Measurements from ENCODE around the gene EGR4. TPM values are rescaled to one million over a fixed set of nuclear protein-coding genes. Genes with fewer than 3 reads are reported as not detected.

EGR4 gene
- total RNA-seq, 1 donor from 2014 or later: not detected

DNA sequence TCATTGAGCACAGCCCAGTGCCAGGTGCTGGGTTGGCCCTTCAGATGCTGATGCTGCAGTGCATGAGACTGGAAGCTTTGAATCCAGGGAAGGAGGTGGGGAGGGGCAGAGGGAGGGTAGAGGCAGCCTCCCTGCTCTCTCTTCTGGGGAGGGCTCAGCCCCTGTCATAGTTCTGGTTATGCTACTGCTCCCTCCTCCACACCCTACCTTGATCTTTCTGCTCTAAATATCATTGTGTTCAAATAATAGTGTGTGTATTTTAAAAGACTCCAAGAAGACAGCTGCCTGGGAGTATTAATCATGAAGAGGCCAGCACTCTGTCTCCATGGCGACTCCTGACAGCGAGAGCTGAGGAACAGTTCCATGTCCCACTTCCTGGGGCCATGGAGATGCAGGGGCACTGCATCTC, 3.8 kb upstream of the EGR4 start:
- no peak overlapping the region for H3K4me2 ChIP-seq (ENCODE audit: low read length)
- H3K4me1 Mint-ChIP-seq (ENCODE audit: low read depth, unreplicated experiment): peaks cover 6% of the 10 kb centered on the region
- H3K9ac ChIP-seq (ENCODE audit: low read length): no peak overlapping the region
- no peaks in the 10 kb centered on the region for H3K36me3 Mint-ChIP-seq (ENCODE audit: low read depth, unreplicated experiment)
- peaks cover 60% of the 10 kb centered on the region for H3K27me3 ChIP-seq (ENCODE audit: insufficient read depth, low read length)
- H3K9me3 Mint-ChIP-seq (ENCODE audit: unreplicated experiment): no peaks in the 10 kb centered on the region
- no peak overlapping the region for H3K27ac ChIP-seq (ENCODE audit: low read depth, low read length)
- DNase-seq (ENCODE audit: low read depth): no peak
- no peaks in the 10 kb centered on the region for H3K79me2 ChIP-seq (ENCODE audit: insufficient read depth, low read length)
- H3K9me3 ChIP-seq (ENCODE audit: insufficient read depth, low read depth, low read length): no peaks in the 10 kb centered on the region
- H3K4me3 Mint-ChIP-seq (ENCODE audit: unreplicated experiment): no peak overlapping the region
- H3K27ac Mint-ChIP-seq (ENCODE audit: unreplicated experiment): no peak overlapping the region
- peaks cover 61% of the 10 kb centered on the region for H3K27me3 Mint-ChIP-seq (ENCODE audit: low read depth, unreplicated experiment)
- no peaks in the 10 kb centered on the region for H4K20me1 ChIP-seq (ENCODE audit: insufficient read depth, low read length)
- no peak for FAIRE-seq
- TF ChIP-seq, protein P1, sequence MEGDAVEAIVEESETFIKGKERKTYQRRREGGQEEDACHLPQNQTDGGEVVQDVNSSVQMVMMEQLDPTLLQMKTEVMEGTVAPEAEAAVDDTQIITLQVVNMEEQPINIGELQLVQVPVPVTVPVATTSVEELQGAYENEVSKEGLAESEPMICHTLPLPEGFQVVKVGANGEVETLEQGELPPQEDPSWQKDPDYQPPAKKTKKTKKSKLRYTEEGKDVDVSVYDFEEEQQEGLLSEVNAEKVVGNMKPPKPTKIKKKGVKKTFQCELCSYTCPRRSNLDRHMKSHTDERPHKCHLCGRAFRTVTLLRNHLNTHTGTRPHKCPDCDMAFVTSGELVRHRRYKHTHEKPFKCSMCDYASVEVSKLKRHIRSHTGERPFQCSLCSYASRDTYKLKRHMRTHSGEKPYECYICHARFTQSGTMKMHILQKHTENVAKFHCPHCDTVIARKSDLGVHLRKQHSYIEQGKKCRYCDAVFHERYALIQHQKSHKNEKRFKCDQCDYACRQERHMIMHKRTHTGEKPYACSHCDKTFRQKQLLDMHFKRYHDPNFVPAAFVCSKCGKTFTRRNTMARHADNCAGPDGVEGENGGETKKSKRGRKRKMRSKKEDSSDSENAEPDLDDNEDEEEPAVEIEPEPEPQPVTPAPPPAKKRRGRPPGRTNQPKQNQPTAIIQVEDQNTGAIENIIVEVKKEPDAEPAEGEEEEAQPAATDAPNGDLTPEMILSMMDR (IDR thresholded peaks at IDR 0.05; ENCODE audit: insufficient read depth, low read depth, low read length): no peak
- no peak for TF ChIP-seq EZH2 (IDR thresholded peaks at IDR 0.05; ENCODE audit: insufficient read depth, low read length)
- no peak overlapping the region for H2AFZ ChIP-seq (ENCODE audit: low read depth, low read length)
- no peaks in the 10 kb centered on the region for H3K36me3 ChIP-seq (ENCODE audit: insufficient read depth, low read length)
- no peak overlapping the region for H3K4me3 ChIP-seq (ENCODE audit: insufficient read depth, low read depth, low read length)
- H3K4me1 ChIP-seq (ENCODE audit: insufficient read depth, low read length): peaks cover 3% of the 10 kb centered on the region

DNA sequence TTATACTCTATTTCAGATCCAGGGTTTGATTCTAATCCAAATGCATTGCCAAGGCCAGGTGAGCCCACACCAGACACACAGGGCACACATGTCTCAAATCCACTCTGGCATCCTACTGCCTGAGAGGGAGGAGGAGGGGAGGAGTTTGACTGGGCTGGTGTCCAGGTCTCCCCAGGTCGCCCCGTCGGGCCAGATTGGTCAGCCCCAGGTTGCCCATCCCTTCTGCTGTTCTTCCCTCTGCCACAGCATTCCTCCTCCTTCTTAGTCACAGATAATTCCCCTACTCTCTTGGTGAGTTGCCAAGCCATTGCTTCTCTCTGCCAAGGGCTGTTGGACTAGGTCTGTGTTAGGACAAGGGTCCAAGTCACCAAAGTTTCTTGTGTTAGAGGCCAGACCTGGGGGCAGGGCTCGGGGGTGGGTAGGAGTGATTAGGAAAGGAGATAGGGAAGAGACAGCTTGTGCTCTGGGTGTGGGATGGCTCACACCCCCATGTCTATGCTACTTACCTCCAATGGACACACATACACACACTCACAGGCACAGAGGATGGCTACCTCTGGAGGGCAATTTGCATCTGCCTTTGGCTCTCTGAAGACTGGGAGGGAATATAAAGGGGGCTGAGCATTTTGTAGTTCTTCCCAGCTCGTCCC, 2.5 kb upstream of the EGR4 start:
- Mint-ChIP-seq H3K36me3 (ENCODE audit: low read depth, unreplicated experiment) (no peaks in the 10 kb centered on the region), H3K27ac (ENCODE audit: unreplicated experiment) (no peak overlapping the region), H3K27me3 (ENCODE audit: low read depth, unreplicated experiment) (peaks cover 65% of the 10 kb centered on the region), H3K4me3 (ENCODE audit: unreplicated experiment) (no peak overlapping the region), H3K4me1 (ENCODE audit: low read depth, unreplicated experiment) (peaks cover 7% of the 10 kb centered on the region), H3K9me3 (ENCODE audit: unreplicated experiment) (no peaks in the 10 kb centered on the region)
- H3K4me1 ChIP-seq (ENCODE audit: insufficient read depth, low read length): peaks cover 7% of the 10 kb centered on the region
- H3K27me3 ChIP-seq (ENCODE audit: insufficient read depth, low read length): peaks cover 71% of the 10 kb centered on the region
- H3K79me2 ChIP-seq (ENCODE audit: insufficient read depth, low read length): no peaks in the 10 kb centered on the region
- DNase-seq (ENCODE audit: low read depth) (no peak), FAIRE-seq (no peak)
- H2AFZ ChIP-seq (ENCODE audit: low read depth, low read length): no peak overlapping the region
- H3K27ac ChIP-seq (ENCODE audit: low read depth, low read length): no peak overlapping the region
- no peaks in the 10 kb centered on the region for H3K36me3 ChIP-seq (ENCODE audit: insufficient read depth, low read length)
- no peak overlapping the region for H3K9ac ChIP-seq (ENCODE audit: low read length)
- H4K20me1 ChIP-seq (ENCODE audit: insufficient read depth, low read length): peaks cover under 1% of the 10 kb centered on the region
- H3K4me2 ChIP-seq (ENCODE audit: low read length): no peak overlapping the region
- TF ChIP-seq, protein P1 (IDR thresholded peaks at IDR 0.05; ENCODE audit: insufficient read depth, low read depth, low read length): no peak
- no peak for TF ChIP-seq EZH2 (IDR thresholded peaks at IDR 0.05; ENCODE audit: insufficient read depth, low read length)
- H3K4me3 ChIP-seq (ENCODE audit: insufficient read depth, low read depth, low read length): no peak overlapping the region
- no peaks in the 10 kb centered on the region for H3K9me3 ChIP-seq (ENCODE audit: insufficient read depth, low read depth, low read length)

DNA sequence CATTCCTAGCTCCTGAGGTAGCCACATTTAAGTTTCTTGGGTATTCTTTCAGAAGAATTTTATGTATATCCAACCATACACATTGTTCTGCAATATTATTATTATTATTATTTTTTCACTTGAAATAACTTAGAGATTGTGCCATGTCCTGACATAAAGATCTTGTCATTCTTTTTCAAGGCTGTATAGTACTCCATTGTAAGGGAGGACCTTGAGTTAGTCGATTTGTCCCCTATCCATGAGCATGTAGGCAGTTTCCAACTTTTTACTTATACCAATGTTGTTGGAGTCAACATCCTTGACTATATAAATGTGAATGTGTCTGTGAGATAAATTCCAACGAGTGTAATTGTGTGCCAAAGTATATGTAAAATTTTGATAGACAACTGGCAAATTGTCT, 891 bp upstream of the EGR4 start:
- no peak overlapping the region for H3K9ac ChIP-seq (ENCODE audit: low read length)
- H3K27me3 Mint-ChIP-seq (ENCODE audit: low read depth, unreplicated experiment): peaks cover 66% of the 10 kb centered on the region
- no peak overlapping the region for H3K4me3 Mint-ChIP-seq (ENCODE audit: unreplicated experiment)
- H3K36me3 ChIP-seq (ENCODE audit: insufficient read depth, low read length): no peaks in the 10 kb centered on the region
- H3K4me3 ChIP-seq (ENCODE audit: insufficient read depth, low read depth, low read length): no peak overlapping the region
- H3K36me3 Mint-ChIP-seq (ENCODE audit: low read depth, unreplicated experiment): no peaks in the 10 kb centered on the region
- FAIRE-seq (no peak), DNase-seq (ENCODE audit: low read depth) (no peak)
- TF ChIP-seq, protein P1 (IDR thresholded peaks at IDR 0.05; ENCODE audit: insufficient read depth, low read depth, low read length): no peak
- no peak for TF ChIP-seq EZH2 (IDR thresholded peaks at IDR 0.05; ENCODE audit: insufficient read depth, low read length)
- no peak overlapping the region for H3K4me2 ChIP-seq (ENCODE audit: low read length)
- H3K79me2 ChIP-seq (ENCODE audit: insufficient read depth, low read length): no peaks in the 10 kb centered on the region
- peaks cover 4% of the 10 kb centered on the region for H4K20me1 ChIP-seq (ENCODE audit: insufficient read depth, low read length)
- H3K9me3 ChIP-seq (ENCODE audit: insufficient read depth, low read depth, low read length): no peaks in the 10 kb centered on the region
- H3K4me1 ChIP-seq (ENCODE audit: insufficient read depth, low read length): peaks cover 7% of the 10 kb centered on the region
- H3K27ac ChIP-seq (ENCODE audit: low read depth, low read length): no peak overlapping the region
- H3K9me3 Mint-ChIP-seq (ENCODE audit: unreplicated experiment): peaks cover 2% of the 10 kb centered on the region
- H3K27ac Mint-ChIP-seq (ENCODE audit: unreplicated experiment): no peak overlapping the region
- H3K4me1 Mint-ChIP-seq (ENCODE audit: low read depth, unreplicated experiment): peaks cover 8% of the 10 kb centered on the region
- peaks cover 80% of the 10 kb centered on the region for H3K27me3 ChIP-seq (ENCODE audit: insufficient read depth, low read length)
- no peak overlapping the region for H2AFZ ChIP-seq (ENCODE audit: low read depth, low read length)

All from astrocyte (in vitro differentiated cells and primary cell).